ENCODE measurements around the gene HDAC9. TPM values are rescaled to one million over a fixed set of nuclear protein-coding genes. Genes with fewer than 3 reads are reported as not detected.

Gene HDAC9
- total and polyA plus RNA-seq, 7 experiments from 2014 or later, result 0.08 to 32.1 (median 0.30) TPM

DNA sequence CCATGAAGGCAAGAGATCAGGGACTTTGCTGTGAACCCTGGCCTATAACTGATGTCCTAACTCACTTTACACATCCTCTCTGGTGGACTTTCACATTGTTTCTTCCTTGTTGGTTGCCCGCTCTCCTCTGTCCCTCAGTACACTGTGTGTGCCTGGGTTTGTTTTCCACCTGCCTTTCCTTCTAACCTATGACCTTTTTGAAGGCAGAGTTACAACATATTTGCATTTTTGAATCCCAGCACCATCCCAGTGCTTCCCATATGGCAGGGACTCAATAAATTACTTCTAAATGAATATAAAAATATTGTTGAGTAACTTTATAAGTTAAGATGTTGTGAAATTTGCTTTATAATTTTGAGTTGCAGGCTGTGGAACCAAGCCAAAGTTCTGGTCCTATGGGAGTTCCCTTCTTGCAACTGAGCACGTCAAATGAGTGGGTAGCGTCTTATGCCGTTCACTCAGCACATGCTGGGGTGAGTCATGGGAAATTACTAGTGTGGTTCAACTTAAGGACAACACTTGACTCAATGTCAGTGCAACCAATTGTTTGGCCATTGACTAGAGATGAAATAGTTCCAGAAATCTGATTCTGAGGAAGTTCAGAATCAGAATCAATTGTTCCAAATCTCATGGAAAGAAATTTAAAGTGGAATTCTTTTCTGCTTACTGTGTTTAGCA lies 370.9 kb downstream of the HDAC9 start:
- no peak for ATAC-seq
- peak in 1 of 9 donors; percentile 25 for DNase-seq
- Histone ChIP-seq H3K27ac (ENCODE audit: low read depth, low read length) (no peak overlapping the region), H3K9me3 (ENCODE audit: control insufficient read depth in 2 of 3, low read length in 3 of 3) (no peaks in the 10 kb centered on the region), H3K27me3 (ENCODE audit: control insufficient read depth in 2 of 2, insufficient read depth in 2 of 2, low read length in 2 of 2) (no peaks in the 10 kb centered on the region), H3K36me3 (ENCODE audit: control insufficient read depth in 2 of 3, insufficient read depth in 3 of 3, low read length in 3 of 3) (no peaks in the 10 kb centered on the region), H3K4me1 (ENCODE audit: control insufficient read depth in 2 of 2, insufficient read depth in 2 of 2, low read length in 2 of 2) (no peaks in the 10 kb centered on the region), H3K4me3 (ENCODE audit: low read length) (no peak overlapping the region)
- CTCF ChIA-PET, result no interaction called here
- intact Hi-C loops (cut with micrococcal nuclease), result loop anchor here in 1 of 2 donors (5.0 to 10.0 kb wide), 2 partner anchors 122 to 229 kb away; no protein-coding TSS in a partner anchor
- Mint-ChIP-seq H3K4me1 (peaks cover 0 to 6% (median 0%) of the 10 kb centered on the region in 7 donors), H3K9me3 (peaks cover 2 to 24% (median 8%) of the 10 kb centered on the region in 11 donors), H3K27ac (no peak overlapping the region), H3K4me3 (no peak overlapping the region), H3K27me3 (no peaks in the 10 kb centered on the region), H3K36me3 (peaks cover 0 to 28% (median 0%) of the 10 kb centered on the region in 5 donors)
- POLR2A ChIA-PET, result no interaction called here

DNA sequence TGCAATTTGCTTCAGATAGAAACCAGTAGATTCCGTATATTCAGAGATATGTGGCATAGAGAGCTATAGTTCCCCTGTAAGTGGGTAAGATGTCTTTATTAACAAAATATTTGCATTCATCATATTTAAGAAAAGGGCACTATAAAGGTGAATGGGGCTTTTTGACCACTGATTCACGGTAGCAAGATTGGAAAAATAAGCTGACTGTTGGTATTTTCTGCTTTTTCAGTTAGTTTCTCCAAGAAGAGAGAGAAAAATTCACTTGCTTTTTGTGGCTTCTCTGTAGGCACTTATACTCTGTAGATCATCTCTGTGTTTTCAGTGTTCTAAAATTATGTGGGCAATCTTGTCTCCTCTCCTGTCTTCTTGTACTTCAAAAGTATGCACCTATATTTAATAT lies 376.8 kb downstream of the HDAC9 start:
- no peaks in the 10 kb centered on the region for H3K27me3 ChIP-seq (ENCODE audit: control insufficient read depth in 2 of 2, insufficient read depth in 2 of 2, low read length in 2 of 2)
- H3K36me3 ChIP-seq (ENCODE audit: control insufficient read depth in 2 of 3, insufficient read depth in 3 of 3, low read length in 3 of 3), result no peaks in the 10 kb centered on the region
- ATAC-seq (no peak), DNase-seq (no peak)
- no peaks in the 10 kb centered on the region for H3K4me1 ChIP-seq (ENCODE audit: control insufficient read depth in 2 of 2, insufficient read depth in 2 of 2, low read length in 2 of 2)
- ChIA-PET POLR2A (no interaction called here), CTCF (no interaction called here)
- H3K4me3 ChIP-seq (ENCODE audit: low read length), result no peak overlapping the region
- H3K9me3 ChIP-seq (ENCODE audit: control insufficient read depth in 2 of 3, low read length in 3 of 3), result no peaks in the 10 kb centered on the region
- Mint-ChIP-seq H3K36me3 (peaks cover 0 to 3% (median 0%) of the 10 kb centered on the region in 5 donors), H3K4me3 (no peak overlapping the region), H3K9me3 (peaks cover 0 to 11% (median 4%) of the 10 kb centered on the region in 11 donors), H3K27ac (no peak overlapping the region), H3K4me1 (no peaks in the 10 kb centered on the region), H3K27me3 (no peaks in the 10 kb centered on the region)
- H3K27ac ChIP-seq (ENCODE audit: low read depth, low read length), result no peak overlapping the region
- intact Hi-C loops (cut with micrococcal nuclease), result no loop called here

DNA sequence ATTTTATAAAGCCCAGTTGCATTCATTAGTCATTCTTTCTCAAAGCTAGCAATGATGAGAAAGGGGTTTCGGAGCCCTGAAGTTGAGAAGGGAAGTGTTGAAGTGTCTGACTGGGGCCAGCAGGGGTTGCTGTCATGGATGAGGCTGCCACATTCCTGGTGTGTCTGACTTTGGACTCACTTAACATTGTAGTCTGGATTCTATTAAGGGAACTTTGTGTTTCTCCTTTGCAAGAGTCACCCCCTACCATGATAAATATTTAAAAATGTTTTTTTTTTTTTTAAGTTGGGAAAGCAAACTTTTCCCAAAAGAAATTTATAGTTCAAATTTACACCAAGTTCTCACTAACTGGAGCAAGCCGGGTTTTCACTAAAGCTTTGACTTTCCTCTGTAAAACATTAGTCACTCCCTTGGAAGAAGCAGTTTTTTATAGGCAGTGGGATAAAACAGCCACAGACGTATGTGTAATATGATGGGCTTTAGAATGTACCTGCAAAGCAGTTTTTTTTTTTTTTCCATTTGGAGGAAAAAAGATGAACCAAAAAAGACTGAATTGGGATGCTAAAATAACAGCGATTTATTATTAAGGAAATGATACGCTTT lies 378.3 kb downstream of the HDAC9 start:
- Mint-ChIP-seq H3K4me1 (no peaks in the 10 kb centered on the region), H3K36me3 (peaks cover 0 to 3% (median 0%) of the 10 kb centered on the region in 5 donors), H3K27me3 (no peaks in the 10 kb centered on the region), H3K9me3 (peaks cover 0 to 13% (median 1%) of the 10 kb centered on the region in 11 donors), H3K4me3 (no peak overlapping the region), H3K27ac (no peak overlapping the region)
- ATAC-seq (no peak), DNase-seq (no peak)
- ChIA-PET CTCF (no interaction called here), POLR2A (no interaction called here)
- H3K4me3 ChIP-seq (ENCODE audit: low read length), result no peak overlapping the region
- H3K27me3 ChIP-seq (ENCODE audit: control insufficient read depth in 2 of 2, insufficient read depth in 2 of 2, low read length in 2 of 2), result no peaks in the 10 kb centered on the region
- H3K9me3 ChIP-seq (ENCODE audit: control insufficient read depth in 2 of 3, low read length in 3 of 3), result no peaks in the 10 kb centered on the region
- intact Hi-C loops (cut with micrococcal nuclease), result no loop called here
- no peaks in the 10 kb centered on the region for H3K36me3 ChIP-seq (ENCODE audit: control insufficient read depth in 2 of 3, insufficient read depth in 3 of 3, low read length in 3 of 3)
- no peaks in the 10 kb centered on the region for H3K4me1 ChIP-seq (ENCODE audit: control insufficient read depth in 2 of 2, insufficient read depth in 2 of 2, low read length in 2 of 2)
- H3K27ac ChIP-seq (ENCODE audit: low read depth, low read length), result no peak overlapping the region

DNA sequence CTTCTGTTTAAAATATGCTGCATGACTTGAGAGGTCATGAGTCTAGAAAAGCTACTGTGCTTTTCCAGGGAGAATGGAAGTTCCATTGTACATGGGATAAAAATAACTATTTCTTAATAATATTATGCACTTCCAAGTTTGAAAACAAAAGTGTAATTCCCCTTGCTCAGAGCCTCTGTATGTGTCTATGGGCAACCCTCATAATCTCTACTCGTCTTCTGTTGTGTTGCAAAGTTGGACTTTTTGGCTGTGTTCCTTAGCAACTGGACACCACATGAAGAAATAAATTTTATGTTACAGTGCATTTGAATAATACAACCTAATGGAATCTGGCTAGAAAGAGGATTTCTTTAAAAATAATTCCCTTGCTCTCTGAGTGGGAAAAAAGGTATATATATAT lies 379.3 kb downstream of the HDAC9 start:
- Mint-ChIP-seq H3K36me3 (no peaks in the 10 kb centered on the region), H3K27me3 (no peaks in the 10 kb centered on the region), H3K27ac (no peak overlapping the region), H3K4me3 (no peak overlapping the region), H3K4me1 (no peaks in the 10 kb centered on the region), H3K9me3 (peaks cover 0 to 14% (median 4%) of the 10 kb centered on the region in 11 donors)
- no peak for ATAC-seq
- no peaks in the 10 kb centered on the region for H3K9me3 ChIP-seq (ENCODE audit: control insufficient read depth in 2 of 3, low read length in 3 of 3)
- no peaks in the 10 kb centered on the region for H3K27me3 ChIP-seq (ENCODE audit: control insufficient read depth in 2 of 2, insufficient read depth in 2 of 2, low read length in 2 of 2)
- no peaks in the 10 kb centered on the region for H3K36me3 ChIP-seq (ENCODE audit: control insufficient read depth in 2 of 3, insufficient read depth in 3 of 3, low read length in 3 of 3)
- H3K4me1 ChIP-seq (ENCODE audit: control insufficient read depth in 2 of 2, insufficient read depth in 2 of 2, low read length in 2 of 2), result no peaks in the 10 kb centered on the region
- POLR2A ChIA-PET, result no interaction called here
- CTCF ChIA-PET, result no interaction called here
- no peak overlapping the region for H3K4me3 ChIP-seq (ENCODE audit: low read length)
- no peak overlapping the region for H3K27ac ChIP-seq (ENCODE audit: low read depth, low read length)
- intact Hi-C loops (cut with micrococcal nuclease), result no loop called here
- no peak for DNase-seq

DNA sequence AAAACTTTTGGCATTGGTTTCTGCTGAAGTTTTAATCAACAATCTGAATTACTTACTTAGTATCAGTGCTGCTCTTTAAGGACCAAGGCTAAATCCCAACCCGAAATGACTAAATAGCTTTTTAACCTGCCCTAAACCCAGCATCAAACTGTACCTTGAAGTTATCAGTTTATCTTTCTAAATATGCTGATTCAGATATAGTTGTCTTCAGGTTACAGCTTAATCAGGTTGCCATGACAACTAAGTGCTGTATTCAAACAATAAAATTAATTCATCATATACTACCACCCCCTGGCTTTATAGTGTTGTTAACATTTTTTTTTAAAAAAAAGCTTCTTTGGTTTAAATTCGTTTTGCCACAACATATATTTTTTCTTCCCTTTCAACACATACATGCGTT lies 382.3 kb downstream of the HDAC9 start:
- no peaks in the 10 kb centered on the region for H3K36me3 Mint-ChIP-seq
- Histone ChIP-seq H3K4me1 (ENCODE audit: control insufficient read depth in 2 of 2, insufficient read depth in 2 of 2, low read length in 2 of 2) (no peaks in the 10 kb centered on the region), H3K4me3 (ENCODE audit: low read length) (no peak overlapping the region), H3K36me3 (ENCODE audit: control insufficient read depth in 2 of 3, insufficient read depth in 3 of 3, low read length in 3 of 3) (no peaks in the 10 kb centered on the region), H3K9me3 (ENCODE audit: control insufficient read depth in 2 of 3, low read length in 3 of 3) (no peaks in the 10 kb centered on the region), H3K27me3 (ENCODE audit: control insufficient read depth in 2 of 2, insufficient read depth in 2 of 2, low read length in 2 of 2) (no peaks in the 10 kb centered on the region), H3K27ac (ENCODE audit: low read depth, low read length) (no peak overlapping the region)
- ChIA-PET CTCF (no interaction called here), POLR2A (no interaction called here)
- H3K4me3 Mint-ChIP-seq, result no peak overlapping the region
- intact Hi-C loops (cut with micrococcal nuclease), result no loop called here
- ATAC-seq, result no peak
- peaks cover 0 to 14% (median 4%) of the 10 kb centered on the region in 11 donors for H3K9me3 Mint-ChIP-seq
- H3K4me1 Mint-ChIP-seq, result no peaks in the 10 kb centered on the region
- H3K27me3 Mint-ChIP-seq, result peaks cover 0 to 2% (median 0%) of the 10 kb centered on the region in 5 donors
- H3K27ac Mint-ChIP-seq, result no peak overlapping the region
- DNase-seq, result no peak

DNA sequence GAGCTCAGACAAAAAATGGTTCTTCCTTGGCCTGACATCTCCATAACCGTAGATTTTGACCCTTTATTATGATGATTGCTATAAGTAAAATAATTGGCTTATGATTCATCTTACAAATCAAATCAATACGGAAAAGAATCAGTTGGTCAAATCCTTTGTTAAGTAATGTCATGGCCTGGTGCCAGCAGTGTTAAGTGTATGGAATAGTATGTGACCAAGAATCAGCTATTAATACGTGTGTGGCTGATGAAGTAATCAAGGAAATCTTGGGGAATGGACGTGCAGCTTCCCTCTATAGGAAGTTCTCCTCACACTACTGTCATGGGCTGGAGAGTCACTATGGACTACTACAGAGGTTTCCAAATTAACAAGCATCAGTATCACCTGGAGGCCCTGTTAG lies 391.3 kb downstream of the HDAC9 start:
- ATAC-seq (no peak), DNase-seq (no peak)
- no peaks in the 10 kb centered on the region for H3K4me1 ChIP-seq (ENCODE audit: control insufficient read depth in 2 of 2, insufficient read depth in 2 of 2, low read length in 2 of 2)
- Mint-ChIP-seq H3K9me3 (peaks cover 0 to 10% (median 1%) of the 10 kb centered on the region in 11 donors), H3K27ac (no peak overlapping the region), H3K4me1 (no peaks in the 10 kb centered on the region), H3K4me3 (no peak overlapping the region), H3K36me3 (no peaks in the 10 kb centered on the region), H3K27me3 (no peaks in the 10 kb centered on the region)
- no peak overlapping the region for H3K27ac ChIP-seq (ENCODE audit: low read depth, low read length)
- H3K27me3 ChIP-seq (ENCODE audit: control insufficient read depth in 2 of 2, insufficient read depth in 2 of 2, low read length in 2 of 2), result no peaks in the 10 kb centered on the region
- H3K9me3 ChIP-seq (ENCODE audit: control insufficient read depth in 2 of 3, low read length in 3 of 3), result no peaks in the 10 kb centered on the region
- intact Hi-C loops (cut with micrococcal nuclease), result no loop called here
- ChIA-PET POLR2A (no interaction called here), CTCF (no interaction called here)
- H3K36me3 ChIP-seq (ENCODE audit: control insufficient read depth in 2 of 3, insufficient read depth in 3 of 3, low read length in 3 of 3), result no peaks in the 10 kb centered on the region
- no peak overlapping the region for H3K4me3 ChIP-seq (ENCODE audit: low read length)

DNA sequence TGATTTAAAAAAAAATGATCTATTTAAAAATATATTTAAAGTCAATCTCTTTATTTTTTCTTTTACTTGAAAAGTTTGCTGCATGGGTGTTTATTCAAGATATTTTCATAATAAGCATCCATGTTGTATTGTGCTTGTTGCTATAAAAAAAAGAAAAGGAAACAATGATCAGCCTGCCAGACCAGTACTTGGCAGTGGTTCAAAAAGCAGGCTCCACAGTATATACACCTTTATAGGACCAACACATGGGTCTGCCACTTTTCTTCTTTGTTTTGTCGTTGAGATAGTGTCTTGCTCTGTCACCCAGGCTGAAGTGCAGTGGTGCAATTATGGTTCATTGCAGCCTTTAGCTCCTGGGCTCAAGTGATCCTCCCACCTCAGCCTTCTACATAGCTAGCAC lies 393.9 kb downstream of the HDAC9 start:
- ChIA-PET CTCF (no interaction called here), POLR2A (no interaction called here)
- H3K36me3 Mint-ChIP-seq, result no peaks in the 10 kb centered on the region
- H3K27me3 Mint-ChIP-seq, result no peaks in the 10 kb centered on the region
- Histone ChIP-seq H3K9me3 (ENCODE audit: control insufficient read depth in 2 of 3, low read length in 3 of 3) (no peaks in the 10 kb centered on the region), H3K27me3 (ENCODE audit: control insufficient read depth in 2 of 2, insufficient read depth in 2 of 2, low read length in 2 of 2) (no peaks in the 10 kb centered on the region), H3K4me1 (ENCODE audit: control insufficient read depth in 2 of 2, insufficient read depth in 2 of 2, low read length in 2 of 2) (no peaks in the 10 kb centered on the region), H3K27ac (ENCODE audit: low read depth, low read length) (no peak overlapping the region), H3K4me3 (ENCODE audit: low read length) (no peak overlapping the region), H3K36me3 (ENCODE audit: control insufficient read depth in 2 of 3, insufficient read depth in 3 of 3, low read length in 3 of 3) (no peaks in the 10 kb centered on the region)
- H3K4me1 Mint-ChIP-seq, result no peaks in the 10 kb centered on the region
- intact Hi-C loops (cut with micrococcal nuclease), result no loop called here
- DNase-seq (no peak), ATAC-seq (no peak)
- H3K9me3 Mint-ChIP-seq, result peaks cover 0 to 7% (median 0%) of the 10 kb centered on the region in 11 donors
- no peak overlapping the region for H3K4me3 Mint-ChIP-seq
- no peak overlapping the region for H3K27ac Mint-ChIP-seq
